PC-9 (cell line): ENCODE results near the gene CA12. TPM values are rescaled to one million over a fixed set of nuclear protein-coding genes. Genes with fewer than 3 reads are reported as not detected.

Experiments
- BruUV-seq: library from RNA; stranded (reverse); fragments of 400-500 nt; replicated peaks from 2 replicates; lab custom pipeline; 2021; lab: Mats Ljungman, UMichigan
- CTCF ChIA-PET: fragments of 300-600 bp; sonication (Branson Sonifier 250); formaldehyde crosslinking; loops from one replicate; lab custom pipeline; 2022; ENCODE audit warnings: antibody characterized with exemption; lab: Charles Lee
- POLR2A ChIA-PET: fragments of 300-600 bp; sonication (Branson Sonifier 250); formaldehyde crosslinking; loops from one replicate; lab custom pipeline; 2022; ENCODE audit warnings: antibody characterized with exemption; ENCODE audit not compliant: unreplicated experiment; lab: Charles Lee
- DNase-seq, 2 experiments: peaks; one replicate each; pipeline versions ENCODE4 v3.0.0 to v3.0.0-alpha.2; 2015 to 2022; ENCODE audit warnings: mixed read lengths in 1 of 2
- H2AFZ ChIP-seq: fragments of 200-600 bp; sonication (generic); 2 replicates; pipeline ENCODE4 v1.8.1; 2017; ENCODE audit warnings: antibody characterized with exemption
- H3F3A ChIP-seq: fragments of 200-600 bp; sonication (generic); 2 replicates; pipeline ENCODE4 v1.8.1; 2017; ENCODE audit warnings: antibody characterized with exemption, mild to moderate bottlenecking, low read depth; ENCODE audit not compliant: insufficient read depth
- H3K27ac ChIP-seq: fragments of 200-600 bp; sonication (generic); 2 replicates; pipeline ENCODE4 v1.6.1; 2016; ENCODE audit warnings: mixed run types
- H3K27me3 ChIP-seq: fragments of 200-600 bp; sonication (generic); 2 replicates; pipeline ENCODE4 v1.6.1; 2016; ENCODE audit warnings: low read depth, mixed run types; ENCODE audit not compliant: insufficient read depth
- H3K36me3 ChIP-seq: fragments of 200-600 bp; sonication (generic); 2 replicates; pipeline ENCODE4 v1.6.1; 2016; ENCODE audit warnings: low read depth, mixed run types
- H3K4me1 ChIP-seq: fragments of 200-600 bp; sonication (generic); replicated peaks from 2 replicates; pipeline ENCODE4 v1.6.1; 2016; ENCODE audit warnings: mixed run types; ENCODE audit not compliant: insufficient read depth
- H3K4me2 ChIP-seq: fragments of 200-600 bp; sonication (generic); 2 replicates; pipeline ENCODE4 v1.6.1; 2017; ENCODE audit warnings: mixed run types
- H3K4me3 ChIP-seq: fragments of 200-600 bp; sonication (generic); 2 replicates; pipeline ENCODE4 v1.6.1; 2016; ENCODE audit warnings: mixed run types
- H3K79me2 ChIP-seq: fragments of 200-600 bp; sonication (generic); 2 replicates; pipeline ENCODE4 v1.6.1; 2017; ENCODE audit warnings: low read depth, mixed run types
- H3K9me2 ChIP-seq: fragments of 200-600 bp; sonication (generic); 2 replicates; pipeline ENCODE4 v1.8.1; 2017; ENCODE audit warnings: mild to moderate bottlenecking; ENCODE audit not compliant: insufficient read depth
- H3K9me3 ChIP-seq: fragments of 200-600 bp; sonication (generic); 2 replicates; pipeline ENCODE4 v1.8.1; 2016; ENCODE audit warnings: low read depth; ENCODE audit not compliant: insufficient read depth
- H4K20me1 ChIP-seq: fragments of 200-600 bp; sonication (generic); 2 replicates; pipeline ENCODE4 v1.8.1; 2017; ENCODE audit not compliant: insufficient read depth
- CTCF ChIP-seq: fragments of 200-600 bp; sonication (generic); conservative IDR thresholded peaks from 2 replicates; pipeline ENCODE4 v1.6.1; 2017; ENCODE audit warnings: mixed run types, antibody characterized with exemption, mild to moderate bottlenecking, moderate library complexity
- EZH2 ChIP-seq: fragments of 200-600 bp; sonication (generic); IDR thresholded peaks from 2 replicates; pipeline ENCODE4 v1.8.0; 2017; ENCODE audit warnings: antibody characterized with exemption, low read depth
- intact Hi-C: fragments of 100-400 bp; cut with micrococcal nuclease; formaldehyde crosslinking; loops from one replicate; pipeline ENCODE4 v1.10.0; 2022; ENCODE audit not compliant: unreplicated experiment
- total RNA-seq: library from RNA; stranded (reverse); gene quantifications from 2 replicates; pipeline ENCODE4 v1.2.3, GENCODE V29; 2021

The CA12 gene
- total RNA-seq, 1 experiment from 2014 or later, result 4.6 TPM

- Histone ChIP-seq H3K27me3 (no peaks in the 10 kb centered on the region), H3K9me2 (no peaks in the 10 kb centered on the region), H4K20me1 (no peaks in the 10 kb centered on the region), H3K79me2 (no peaks in the 10 kb centered on the region), H2AFZ (no peak overlapping the region), H3K36me3 (no peaks in the 10 kb centered on the region), H3K9me3 (no peaks in the 10 kb centered on the region), H3K27ac (no peak overlapping the region), H3K4me2 (no peak overlapping the region), H3K4me3 (no peak overlapping the region), H3K4me1 (0 out of 2 replicates have a peak, but pooled peaks cover 4% of the 10 kb centered on the region), H3F3A (no peaks in the 10 kb centered on the region)
- POLR2A ChIA-PET, result interaction anchor here (0.6 kb wide), 1 partner anchor 123 kb away, joined by 4 read pairs; no protein-coding TSS in a partner anchor
- no TSS peak for BruUV-seq
- no peak for TF ChIP-seq CTCF
- no peak for TF ChIP-seq EZH2
- intact Hi-C loops, result loop anchor here (10.0 kb wide), 1 partner anchor 54 kb away; no protein-coding TSS in a partner anchor
- CTCF ChIA-PET, result no interaction called here
- no peak for DNase-seq
Observed at GRCh38 chr15:63340878-63341277, 40.8 kb downstream of the CA12 start.

- H3K9me2 ChIP-seq, result no peaks in the 10 kb centered on the region
- ChIA-PET CTCF (no interaction called here), POLR2A (interaction anchor here (0.6 kb wide), 1 partner anchor 124 kb away, joined by 4 read pairs; no protein-coding TSS in a partner anchor)
- no peak for TF ChIP-seq CTCF
- no peak for TF ChIP-seq EZH2
- no TSS peak for BruUV-seq
- no peaks in the 10 kb centered on the region for H3K79me2 ChIP-seq
- H4K20me1 ChIP-seq, result no peaks in the 10 kb centered on the region
- no peaks in the 10 kb centered on the region for H3K27me3 ChIP-seq
- H3F3A ChIP-seq, result no peaks in the 10 kb centered on the region
- intact Hi-C loops, result loop anchor here (10.0 kb wide), 1 partner anchor 54 kb away; no protein-coding TSS in a partner anchor
- no peak overlapping the region for H2AFZ ChIP-seq
- 0 out of 2 replicates have a peak, but pooled peaks cover 4% of the 10 kb centered on the region for H3K4me1 ChIP-seq
- no peak overlapping the region for H3K27ac ChIP-seq
- H3K36me3 ChIP-seq, result no peaks in the 10 kb centered on the region
- H3K4me2 ChIP-seq, result no peak overlapping the region
- H3K9me3 ChIP-seq, result no peaks in the 10 kb centered on the region
- no peak for DNase-seq
- no peak overlapping the region for H3K4me3 ChIP-seq
Observed at GRCh38 chr15:63340353-63340752, 41.3 kb downstream of the CA12 start.

- H3K27me3 ChIP-seq, result no peaks in the 10 kb centered on the region
- H3K4me2 ChIP-seq, result no peak overlapping the region
- H2AFZ ChIP-seq, result no peak overlapping the region
- intact Hi-C loops, result loop anchor here (10.0 kb wide), 1 partner anchor 55 kb away; no protein-coding TSS in a partner anchor
- no peak overlapping the region for H3K27ac ChIP-seq
- H3K79me2 ChIP-seq, result no peaks in the 10 kb centered on the region
- no peaks in the 10 kb centered on the region for H3F3A ChIP-seq
- ChIA-PET CTCF (no interaction called here), POLR2A (no interaction called here)
- no peak for TF ChIP-seq EZH2
- TF ChIP-seq CTCF, result no peak
- DNase-seq, result no peak
- no peaks in the 10 kb centered on the region for H3K36me3 ChIP-seq
- H3K9me3 ChIP-seq, result no peaks in the 10 kb centered on the region
- no TSS peak for BruUV-seq
- H3K9me2 ChIP-seq, result no peaks in the 10 kb centered on the region
- H3K4me3 ChIP-seq, result no peak overlapping the region
- no peaks in the 10 kb centered on the region for H4K20me1 ChIP-seq
- H3K4me1 ChIP-seq, result 0 out of 2 replicates have a peak, but pooled peaks cover 4% of the 10 kb centered on the region
Observed at GRCh38 chr15:63339836-63340235, 41.8 kb downstream of the CA12 start.
